Measurements from ENCODE around the gene SARM1. TPM values are rescaled to one million over a fixed set of nuclear protein-coding genes. Genes with fewer than 3 reads are reported as not detected.

The SARM1 gene
- total and polyA plus RNA-seq, 9 of the 15 experiments (the other 6 are each of a cell fraction or from before 2014, with no cell fraction given), result 0.04 to 0.55 (median 0.11) TPM; not detected in 2

DNA sequence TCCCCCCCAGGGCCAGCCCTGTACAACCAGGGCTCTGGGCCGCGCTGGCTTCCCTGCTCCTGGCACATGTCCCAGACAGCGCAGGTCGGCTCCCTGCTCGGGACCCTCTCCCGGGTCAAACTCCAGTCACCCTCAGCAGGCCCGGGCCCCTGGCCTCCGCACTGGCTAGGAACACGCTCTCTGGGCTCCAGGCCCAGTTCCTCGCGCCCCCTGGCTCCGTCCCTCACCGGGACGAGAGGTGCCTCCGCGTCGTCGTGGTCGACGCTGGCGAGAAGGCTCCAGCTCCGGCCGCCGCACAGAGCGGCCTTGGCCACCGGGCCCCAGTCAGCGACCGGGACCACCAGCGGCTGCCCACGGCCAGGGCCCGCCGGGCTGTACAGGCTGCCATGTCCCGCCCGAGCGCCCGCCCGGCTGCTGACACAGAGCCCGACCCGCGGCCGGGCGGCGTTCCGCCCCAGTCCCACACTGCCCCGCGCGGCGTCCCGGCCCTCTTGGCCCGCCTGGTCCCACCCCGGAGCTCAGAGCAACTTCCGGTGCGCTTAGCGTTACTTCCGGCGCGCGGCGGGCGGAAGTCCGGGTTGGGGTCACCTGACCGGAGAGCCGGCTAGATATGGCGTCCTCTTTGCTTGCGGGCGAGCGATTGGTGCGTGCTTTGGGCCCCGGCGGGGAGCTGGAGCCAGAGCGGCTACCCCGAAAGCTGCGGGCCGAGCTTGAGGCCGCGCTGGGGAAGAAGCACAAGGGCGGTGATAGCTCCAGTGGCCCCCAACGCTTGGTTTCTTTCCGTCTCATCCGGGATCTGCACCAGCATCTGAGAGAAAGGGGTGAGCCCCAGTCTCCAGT, 14.2 kb upstream of the SARM1 start, which contains the start of gene POLDIP2 (continued):
- TF ChIP-seq, protein P1, sequence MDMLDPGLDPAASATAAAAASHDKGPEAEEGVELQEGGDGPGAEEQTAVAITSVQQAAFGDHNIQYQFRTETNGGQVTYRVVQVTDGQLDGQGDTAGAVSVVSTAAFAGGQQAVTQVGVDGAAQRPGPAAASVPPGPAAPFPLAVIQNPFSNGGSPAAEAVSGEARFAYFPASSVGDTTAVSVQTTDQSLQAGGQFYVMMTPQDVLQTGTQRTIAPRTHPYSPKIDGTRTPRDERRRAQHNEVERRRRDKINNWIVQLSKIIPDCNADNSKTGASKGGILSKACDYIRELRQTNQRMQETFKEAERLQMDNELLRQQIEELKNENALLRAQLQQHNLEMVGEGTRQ (CRISPR knock-in tag; IDR thresholded peaks at IDR 0.05), result peak; percentile 98
- TF ChIP-seq TBP (optimal IDR thresholded peaks at IDR 0.05; ENCODE audit: low read depth, low read length) (peak; percentile 85), ZNF3 (CRISPR knock-in tag; IDR thresholded peaks at IDR 0.05) (no peak), MEF2A (IDR thresholded peaks at IDR 0.05; ENCODE audit: control insufficient read depth, low read depth, low read length) (no peak), SNRNP70 (optimal IDR thresholded peaks at IDR 0.05; ENCODE audit: low read depth, low read length) (no peak), ZNF165 (CRISPR knock-in tag; IDR thresholded peaks at IDR 0.05; ENCODE audit: borderline replicate concordance) (no peak), ZNF699 (CRISPR knock-in tag; IDR thresholded peaks at IDR 0.05; ENCODE audit: insufficient replicate concordance) (no peak), HMGN3 (IDR thresholded peaks at IDR 0.05; ENCODE audit: borderline replicate concordance, extremely low read depth, insufficient read length, low read depth, low read length) (no peak), BACH1 (tag; IDR thresholded peaks at IDR 0.05) (no peak), NRF1 (conservative IDR thresholded peaks at IDR 0.05 in 1 of 2, IDR thresholded peaks at IDR 0.05 in 1 of 2) (no peak; a peak in 2 of 4 replicates), ZNF217 (CRISPR knock-in tag; IDR thresholded peaks at IDR 0.05) (no peak), PBX2 (CRISPR knock-in tag; IDR thresholded peaks at IDR 0.05; ENCODE audit: low read depth) (no peak), PBX2 (tag; conservative IDR thresholded peaks at IDR 0.05; ENCODE audit: low read depth) (no peak), STAT5A (IDR thresholded peaks at IDR 0.05; ENCODE audit: borderline replicate concordance, low read length) (no peak), ZNF174 (CRISPR knock-in tag; IDR thresholded peaks at IDR 0.05) (no peak), ZNF184 (CRISPR knock-in tag; IDR thresholded peaks at IDR 0.05) (no peak), SIN3A (IDR thresholded peaks at IDR 0.05; ENCODE audit: borderline replicate concordance in 2 of 2, control insufficient read depth in 1 of 2, low read depth in 2 of 2, low read length in 2 of 2) (peak; percentile 53 to 91; a peak in 1 of 4 replicates), TAF7 (tag; IDR thresholded peaks at IDR 0.05) (peak; percentile 91), ZNF146 (CRISPR knock-in tag; IDR thresholded peaks at IDR 0.05; ENCODE audit: unreplicated experiment) (no peak), CHD4 (IDR thresholded peaks at IDR 0.05; ENCODE audit: insufficient read depth, insufficient replicate concordance, low read depth, low read length, poor library complexity, severe bottlenecking) (no peak), MAFF (IDR thresholded peaks at IDR 0.05; ENCODE audit: low read length) (no peak), HDAC6 (IDR thresholded peaks at IDR 0.05; ENCODE audit: low read depth, low read length) (no peak)
- TF ChIP-seq, protein P2, sequence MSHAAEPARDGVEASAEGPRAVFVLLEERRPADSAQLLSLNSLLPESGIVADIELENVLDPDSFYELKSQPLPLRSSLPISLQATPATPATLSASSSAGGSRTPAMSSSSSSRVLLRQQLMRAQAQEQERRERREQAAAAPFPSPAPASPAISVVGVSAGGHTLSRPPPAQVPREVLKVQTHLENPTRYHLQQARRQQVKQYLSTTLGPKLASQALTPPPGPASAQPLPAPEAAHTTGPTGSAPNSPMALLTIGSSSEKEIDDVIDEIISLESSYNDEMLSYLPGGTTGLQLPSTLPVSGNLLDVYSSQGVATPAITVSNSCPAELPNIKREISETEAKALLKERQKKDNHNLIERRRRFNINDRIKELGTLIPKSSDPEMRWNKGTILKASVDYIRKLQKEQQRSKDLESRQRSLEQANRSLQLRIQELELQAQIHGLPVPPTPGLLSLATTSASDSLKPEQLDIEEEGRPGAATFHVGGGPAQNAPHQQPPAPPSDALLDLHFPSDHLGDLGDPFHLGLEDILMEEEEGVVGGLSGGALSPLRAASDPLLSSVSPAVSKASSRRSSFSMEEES (CRISPR knock-in tag; IDR thresholded peaks at IDR 0.05), result peak; percentile 87

All from K562 (cell line).